A673 (cell line): Measurements from ENCODE around the gene SLC15A1.

ENCODE experiments used
- CTCF ChIP-seq: fragments of 300-800, 200-600 bp; sonication (generic); conservative IDR thresholded peaks from 2 replicates; pipeline ENCODE4 v1.5.1; 2017; ENCODE audit warnings: low read depth, mild to moderate bottlenecking, antibody characterized with exemption, low read length, moderate library complexity, mixed read lengths
- EZH2 ChIP-seq: fragments of 200-600 bp; sonication (generic); IDR thresholded peaks from 2 replicates; pipeline ENCODE4 v1.6.1; 2017; ENCODE audit warnings: borderline replicate concordance, low read depth, mild to moderate bottlenecking, mixed read lengths, antibody characterized with exemption, low read length; ENCODE audit not compliant: poor library complexity, severe bottlenecking

GRCh38 chr13:98796798-98797197, 44.3 kb upstream of the SLC15A1 start:
- no peak for TF ChIP-seq CTCF
- TF ChIP-seq EZH2: no peak
